ENCODE data around the gene FGF7. TPM values are rescaled to one million over a fixed set of nuclear protein-coding genes. Genes with fewer than 3 reads are reported as not detected.

The FGF7 gene
- total and polyA plus RNA-seq, 2 donors (not counting 3 experiments of a cell fraction or from before 2014, with no cell fraction given) = not detected

GRCh38 chr15:49530092-49530491 lies 107.0 kb downstream of the FGF7 start:
- no peak for TF ChIP-seq MYC (IDR thresholded peaks at IDR 0.05; ENCODE audit: low read depth, low read length)
- TF ChIP-seq, protein P1, sequence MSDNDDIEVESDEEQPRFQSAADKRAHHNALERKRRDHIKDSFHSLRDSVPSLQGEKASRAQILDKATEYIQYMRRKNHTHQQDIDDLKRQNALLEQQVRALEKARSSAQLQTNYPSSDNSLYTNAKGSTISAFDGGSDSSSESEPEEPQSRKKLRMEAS (IDR thresholded peaks at IDR 0.05; ENCODE audit: insufficient read depth, insufficient read length) = no peak
- TF ChIP-seq POLR2AphosphoS5 (IDR thresholded peaks at IDR 0.05; ENCODE audit: insufficient read depth, low read depth, low read length) = no peak
- TF ChIP-seq CTCF (IDR thresholded peaks at IDR 0.05; ENCODE audit: extremely low read depth in 1 of 2, insufficient read depth in 1 of 2, low read depth in 1 of 2, low read length in 2 of 2) = no peak
- no peak for TF ChIP-seq EZH2 (IDR thresholded peaks at IDR 0.05; ENCODE audit: borderline replicate concordance, low read depth, low read length, severe bottlenecking)
- TF ChIP-seq FOS (IDR thresholded peaks at IDR 0.05; ENCODE audit: borderline replicate concordance, insufficient read depth, low read length) = no peak
- dilution Hi-C loops (cut with MboI; ENCODE audit: extremely low pct_ligation_motif_present, low sequenced_read_pairs) (no loop called here), intact Hi-C loops (cut with micrococcal nuclease) (no loop called here)
- ChIA-PET POLR2A (no interaction called here), CTCF (no interaction called here)
- no peak for FAIRE-seq
- no peaks in the 10 kb centered on the region for H3K27me3 ChIP-seq (ENCODE audit: control insufficient read depth in 2 of 2, insufficient read depth in 2 of 2, low read length in 2 of 2)
- H3K4me3 ChIP-seq (replicated peaks in 1 of 3; ENCODE audit: insufficient read depth in 1 of 3, low read depth in 1 of 3, low read length in 3 of 3) = no peak overlapping the region
- no TSS peak for BruUV-seq (replicated peaks)
- DNase-seq (ENCODE audit: low read depth, low spot score) = no peak
- H4K20me1 ChIP-seq (replicated peaks; ENCODE audit: control insufficient read depth, extremely low read depth, insufficient read depth, low read length) = no peaks in the 10 kb centered on the region
- H3K27ac ChIP-seq (ENCODE audit: insufficient read depth, low read depth, low read length) = no peak overlapping the region
- H3K4me2 ChIP-seq (ENCODE audit: insufficient read depth, low read length) = no peak overlapping the region
- no peaks in the 10 kb centered on the region for H3K36me3 ChIP-seq (ENCODE audit: control insufficient read depth in 2 of 2, extremely low read depth in 1 of 2, insufficient read depth in 2 of 2, low read length in 2 of 2)
- no peaks in the 10 kb centered on the region for H3K9me1 ChIP-seq (replicated peaks; ENCODE audit: control insufficient read depth, extremely low read depth, insufficient read depth, low read length)
- no peak overlapping the region for H3K9ac ChIP-seq (replicated peaks; ENCODE audit: extremely low read depth, insufficient read depth, low read length)
- H3K4me1 ChIP-seq (ENCODE audit: control insufficient read depth, extremely low read depth, insufficient read depth, low read length) = no peaks in the 10 kb centered on the region
- no peaks in the 10 kb centered on the region for H3K9me3 ChIP-seq (replicated peaks; ENCODE audit: control insufficient read depth, insufficient read depth, low read length)
- no peaks in the 10 kb centered on the region for H3K79me2 ChIP-seq (ENCODE audit: control insufficient read depth, insufficient read depth, low read length)
- no peak overlapping the region for H2AFZ ChIP-seq (ENCODE audit: low read depth, low read length)

Other genes starting within 250 kb of the FGF7 start
- 1.5 and 1.8 TPM in 2 replicates for gene FAM227B, start 197.6 kb downstream of the FGF7 start, total RNA-seq
- gene FAM227B, start 197.6 kb downstream of the FGF7 start, polyA plus RNA-seq = 0.92 and 1.5 TPM in 2 replicates
- gene DTWD1, start 197.8 kb downstream of the FGF7 start, total RNA-seq = 18.7 and 20.1 TPM in 2 replicates
- 3.0 and 4.6 TPM in 2 replicates for gene DTWD1, start 197.8 kb downstream of the FGF7 start, polyA plus RNA-seq